GDM1 (cell line): ENCODE measurements around the gene HMOX1.
"Not testable (repeated sequence)": the region's sequence is repeated elsewhere in the genome, so short reads cannot be mapped to it uniquely, and the experiment has no call there.

ENCODE experiments used
- DNase-seq: peaks from one replicate; lab custom pipeline; 2025; lab: John Stamatoyannopoulos, UW

The HMOX1 gene

GRCh38 chr22:35435201-35435740 lies 54.4 kb downstream of the HMOX1 start:
- DNase-seq, result no peak

DNA sequence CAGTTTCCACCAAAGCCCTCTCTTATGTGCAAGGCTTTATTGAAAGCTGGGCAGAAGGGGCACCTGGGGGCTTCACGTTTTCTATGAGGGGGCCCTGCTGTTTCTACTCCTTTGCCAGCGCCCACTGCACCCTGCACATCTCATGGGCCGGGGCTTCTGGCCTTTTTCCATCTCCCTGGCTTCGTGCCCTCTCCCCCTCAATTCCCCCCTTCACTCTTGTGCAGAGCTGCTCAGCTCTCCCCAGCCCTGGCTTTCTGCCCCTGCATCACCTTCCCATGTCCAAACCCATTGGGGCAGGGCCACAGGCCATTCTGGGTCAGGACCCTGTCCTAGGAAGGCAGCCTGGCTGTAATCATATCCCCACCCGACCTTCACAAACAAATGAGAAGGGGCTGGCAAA lies 55.5 kb downstream of the HMOX1 start:
- no peak for DNase-seq

DNA sequence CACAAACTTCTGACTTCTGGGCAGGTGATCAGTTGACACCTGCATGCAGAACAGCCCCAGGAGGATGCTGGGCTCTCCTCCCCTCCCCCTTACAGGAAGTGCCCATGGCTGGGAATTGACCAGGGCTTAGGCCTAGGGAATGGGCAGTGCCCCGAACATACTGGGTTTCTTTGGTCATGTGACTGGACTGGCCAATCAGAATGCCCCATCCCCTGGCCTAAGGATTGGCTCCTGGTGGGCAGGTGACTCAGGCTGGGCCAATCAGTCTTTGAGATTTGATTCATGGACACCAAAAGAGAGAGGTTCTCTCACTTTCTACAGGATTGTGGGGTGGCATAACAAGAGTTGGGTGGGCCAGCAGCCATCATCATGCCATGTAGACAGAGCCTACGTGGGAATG lies 56.2 kb downstream of the HMOX1 start:
- DNase-seq, result no peak

GRCh38 chr22:35438673-35439364 lies 57.9 kb downstream of the HMOX1 start:
- not testable (repeated sequence) for DNase-seq

- DNase-seq, result no peak
Measured at GRCh38 chr22:35439365-35439717, 58.4 kb downstream of the HMOX1 start.

DNA sequence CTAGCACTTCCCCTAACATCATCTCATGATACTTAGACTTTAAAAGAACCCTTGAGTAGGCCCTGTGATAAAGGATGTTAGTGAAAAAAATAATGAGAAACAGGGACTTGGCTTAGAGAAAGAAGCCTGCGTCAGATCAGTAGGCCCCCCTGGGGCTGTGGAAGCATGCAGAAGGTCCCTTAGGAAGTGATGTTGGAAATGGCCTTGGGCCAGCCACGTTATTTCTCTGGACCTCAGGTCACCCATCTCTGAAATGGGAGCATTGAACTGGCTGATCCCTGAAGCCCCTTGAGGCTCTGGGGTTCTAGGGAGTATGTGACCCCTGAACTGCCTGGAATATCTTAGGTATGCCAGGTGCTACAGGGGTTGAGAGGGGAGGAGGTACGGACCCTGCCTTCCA lies 59.2 kb downstream of the HMOX1 start:
- DNase-seq, result no peak

DNA sequence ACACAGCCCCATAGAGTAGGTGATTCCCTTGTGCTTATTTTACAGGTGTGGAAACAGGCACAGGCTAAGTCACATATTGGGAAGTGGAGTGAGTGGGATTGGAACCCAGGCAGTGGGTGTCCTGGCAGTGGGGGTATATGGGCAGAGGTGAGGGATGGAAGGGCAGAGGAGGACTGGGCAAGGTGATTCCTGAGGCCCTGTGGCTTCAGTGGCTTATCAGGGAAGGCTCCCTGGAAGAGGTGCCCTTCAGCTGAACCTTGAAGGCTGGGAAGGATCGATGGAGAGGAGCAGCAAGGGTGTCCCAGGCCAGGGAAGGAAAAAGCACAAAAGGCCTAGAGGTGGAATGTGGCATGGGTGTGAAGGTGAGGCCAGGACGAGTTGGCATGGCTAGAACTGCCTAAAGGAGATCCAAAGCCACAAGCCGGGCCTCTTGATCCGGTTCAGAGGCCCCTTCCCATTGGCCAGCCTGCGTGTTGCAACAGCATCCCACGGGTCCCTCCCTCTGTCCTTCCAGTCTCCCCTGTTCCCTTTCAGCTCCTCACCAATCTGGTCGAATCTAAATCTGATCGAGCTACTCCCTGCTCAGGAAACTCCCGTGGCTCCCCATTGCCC lies 60.7 kb downstream of the HMOX1 start:
- no peak for DNase-seq

DNA sequence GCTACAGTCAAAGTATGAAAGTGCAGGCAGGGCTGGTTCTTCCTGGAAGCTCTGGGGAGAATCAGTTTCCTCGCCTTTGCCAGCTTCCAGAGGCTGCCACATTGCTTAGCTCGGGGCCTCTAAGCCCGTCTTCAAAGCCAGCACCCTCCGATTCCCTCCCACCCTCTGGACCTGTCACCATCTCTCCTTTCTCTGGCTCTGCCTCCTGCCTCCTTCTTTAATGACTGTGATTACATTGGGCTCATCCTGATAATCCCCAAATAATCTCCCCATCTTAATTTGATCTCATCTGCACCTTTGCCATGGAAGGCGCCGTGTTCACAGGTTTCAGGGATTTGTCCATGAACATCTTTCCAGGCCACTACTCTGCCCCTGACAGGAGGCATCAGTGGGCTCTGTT lies 61.6 kb downstream of the HMOX1 start:
- DNase-seq, result no peak

DNA sequence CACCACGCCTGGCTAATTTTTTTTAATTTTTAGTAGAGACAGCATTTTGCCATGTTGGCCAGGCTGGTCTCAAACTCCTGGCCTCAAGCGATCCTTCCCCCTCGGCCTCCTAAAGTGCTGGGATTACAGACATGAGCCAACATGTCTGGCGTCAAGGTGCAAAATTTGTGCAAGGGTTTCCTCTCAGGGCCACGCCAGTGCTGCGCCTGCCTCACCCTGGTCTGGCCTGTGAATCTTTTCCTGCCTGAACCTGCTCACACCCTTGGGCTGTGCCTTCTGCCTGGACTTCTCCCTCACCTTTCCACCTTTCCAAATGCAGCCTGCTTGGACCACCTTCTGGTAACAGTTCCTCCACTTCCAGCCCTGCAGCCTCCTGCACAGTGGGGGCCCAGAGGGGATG lies 62.4 kb downstream of the HMOX1 start:
- no peak for DNase-seq
